Thyroid gland (tissue), 4 donors: ENCODE data around the gene MZT2B.
"Not testable (repeated sequence)": the region's sequence is repeated elsewhere in the genome, so short reads cannot be mapped to it uniquely, and the experiment has no call there.

ENCODE experiments used
- POLR2A ChIP-seq, 2 donors: fragments of 450-650 bp; IDR thresholded peaks; one replicate each; pipeline ENCODE4 v1.6.1; 2017; ENCODE audit warnings: antibody characterized with exemption in 2 of 2, mild to moderate bottlenecking in 2 of 2, moderate library complexity in 1 of 2
- TF ChIP-seq, protein P1 (sequence below), 6 experiments: fragments of 200-600 bp in 3 of 6; fragments of 450-650 bp in 3 of 6; sonication (generic) in 3 of 6; IDR thresholded peaks; one replicate each; pipeline ENCODE4 v1.5.1; 2016 to 2019; ENCODE audit warnings: antibody characterized with exemption in 6 of 6, mild to moderate bottlenecking in 2 of 6, inconsistent platforms in 1 of 6, moderate library complexity in 1 of 6

DNA sequence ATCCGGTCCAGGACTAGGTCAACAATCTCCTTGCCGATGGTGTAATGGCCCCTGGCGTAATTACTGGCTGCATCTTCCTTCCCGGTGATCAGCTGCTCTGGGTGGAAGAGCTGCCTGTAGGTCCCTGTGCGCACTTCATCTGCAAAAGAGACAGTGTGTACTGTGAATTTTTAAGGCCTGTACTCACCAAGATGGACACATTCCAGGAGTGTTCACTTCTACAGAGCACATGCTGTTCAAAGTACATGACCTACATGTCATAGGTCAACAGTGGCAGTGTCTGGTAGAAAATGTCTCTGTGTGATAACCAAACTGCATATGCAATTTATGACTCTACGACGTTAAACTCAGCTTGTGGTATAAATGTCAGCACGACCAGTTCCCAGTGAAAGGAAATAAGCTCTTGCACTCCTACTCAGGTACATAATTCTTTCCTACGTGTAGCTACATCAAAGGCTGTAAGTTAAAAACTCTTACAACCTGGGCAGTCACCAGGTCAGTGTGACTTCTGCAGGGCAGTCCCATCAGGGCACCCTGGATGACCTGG lies 13.1 kb downstream of the MZT2B start:
- TF ChIP-seq, protein P1, sequence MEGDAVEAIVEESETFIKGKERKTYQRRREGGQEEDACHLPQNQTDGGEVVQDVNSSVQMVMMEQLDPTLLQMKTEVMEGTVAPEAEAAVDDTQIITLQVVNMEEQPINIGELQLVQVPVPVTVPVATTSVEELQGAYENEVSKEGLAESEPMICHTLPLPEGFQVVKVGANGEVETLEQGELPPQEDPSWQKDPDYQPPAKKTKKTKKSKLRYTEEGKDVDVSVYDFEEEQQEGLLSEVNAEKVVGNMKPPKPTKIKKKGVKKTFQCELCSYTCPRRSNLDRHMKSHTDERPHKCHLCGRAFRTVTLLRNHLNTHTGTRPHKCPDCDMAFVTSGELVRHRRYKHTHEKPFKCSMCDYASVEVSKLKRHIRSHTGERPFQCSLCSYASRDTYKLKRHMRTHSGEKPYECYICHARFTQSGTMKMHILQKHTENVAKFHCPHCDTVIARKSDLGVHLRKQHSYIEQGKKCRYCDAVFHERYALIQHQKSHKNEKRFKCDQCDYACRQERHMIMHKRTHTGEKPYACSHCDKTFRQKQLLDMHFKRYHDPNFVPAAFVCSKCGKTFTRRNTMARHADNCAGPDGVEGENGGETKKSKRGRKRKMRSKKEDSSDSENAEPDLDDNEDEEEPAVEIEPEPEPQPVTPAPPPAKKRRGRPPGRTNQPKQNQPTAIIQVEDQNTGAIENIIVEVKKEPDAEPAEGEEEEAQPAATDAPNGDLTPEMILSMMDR (IDR thresholded peaks at IDR 0.05) = not testable (repeated sequence)
- TF ChIP-seq POLR2A (IDR thresholded peaks at IDR 0.05) = not testable (repeated sequence)
